Smooth muscle cell (in vitro differentiated cells): Measurements from ENCODE around the gene UNC5B. TPM values are rescaled to one million over a fixed set of nuclear protein-coding genes. Genes with fewer than 3 reads are reported as not detected.

ENCODE experiments used
- DNase-seq: peaks from one replicate; lab custom pipeline; 2025; ENCODE audit not compliant: unreplicated experiment; lab: John Stamatoyannopoulos, UW
- H2AFZ ChIP-seq: fragments of 200-600 bp; sonication (generic); 2 replicates; pipeline ENCODE4 v1.6.0; 2016; ENCODE audit warnings: antibody characterized with exemption, low read depth, mild to moderate bottlenecking
- H3F3A ChIP-seq: fragments of 200-600 bp; sonication (generic); 2 replicates; pipeline ENCODE4 v1.6.0; 2017; ENCODE audit warnings: antibody characterized with exemption, low read depth
- H3K27ac ChIP-seq: fragments of 200-600 bp; sonication (generic); 2 replicates; pipeline ENCODE4 v1.5.1; 2016; ENCODE audit warnings: low read depth, mild to moderate bottlenecking
- H3K27me3 ChIP-seq: fragments of 200-600 bp; sonication (generic); 2 replicates; pipeline ENCODE4 v1.6.1; 2016; ENCODE audit warnings: low read depth, mild to moderate bottlenecking
- H3K36me3 ChIP-seq: fragments of 200-600 bp; sonication (generic); 2 replicates; pipeline ENCODE4 v1.5.1; 2016; ENCODE audit warnings: low read depth
- H3K4me1 ChIP-seq: fragments of 200-600 bp; sonication (generic); 2 replicates; pipeline ENCODE4 v1.5.1; 2016; ENCODE audit warnings: low read depth
- H3K4me2 ChIP-seq: fragments of 200-600 bp; sonication (generic); 2 replicates; pipeline ENCODE4 v1.6.0; 2016; ENCODE audit warnings: mild to moderate bottlenecking
- H3K4me3 ChIP-seq: fragments of 200-600 bp; sonication (generic); 2 replicates; pipeline ENCODE4 v1.5.1; 2016; ENCODE audit warnings: mild to moderate bottlenecking
- H3K79me2 ChIP-seq: fragments of 200-600 bp; sonication (generic); 2 replicates; pipeline ENCODE4 v1.6.0; 2016; ENCODE audit warnings: low read depth, mild to moderate bottlenecking
- H3K9ac ChIP-seq: fragments of 200-600 bp; sonication (generic); 2 replicates; pipeline ENCODE4 v1.6.0; 2016; ENCODE audit warnings: low read depth
- H3K9me3 ChIP-seq: fragments of 200-600 bp; sonication (generic); replicated peaks from 2 replicates; pipeline ENCODE4 v1.5.1; 2016; ENCODE audit warnings: low read depth
- H4K20me1 ChIP-seq: fragments of 200-600 bp; sonication (generic); 2 replicates; pipeline ENCODE4 v1.6.0; 2016; ENCODE audit warnings: low read depth
- CTCF ChIP-seq: fragments of 200-600 bp; sonication (generic); IDR thresholded peaks from 2 replicates; pipeline ENCODE4 v1.5.1; 2017; ENCODE audit warnings: borderline replicate concordance, mild to moderate bottlenecking, antibody characterized with exemption; ENCODE audit not compliant: insufficient read depth, poor library complexity, severe bottlenecking
- whole genome bisulfite sequencing: methylation state at CpG from one replicate; pipeline ENCODE4 v1.1.7; 2016; ENCODE audit warnings: low lambda C conversion rate; 5-methylcytosine and 5-hydroxymethylcytosine counted together
- polyA plus RNA-seq: library from polyadenylated mRNA; unstranded; fragments of >200 nt; fragmentation: Nextera tagmentation; extraction: Ambion mirVana; gene quantifications from 2 replicates; pipeline ENCODE4 v1.2.1, GENCODE V29; 2016
- total RNA-seq: library from RNA; depleted of rRNA; stranded (reverse); fragments of >200 nt; gene quantifications from 2 replicates; pipeline ENCODE4 v1.2.3, GENCODE V29; 2014

UNC5B gene
- total and polyA plus RNA-seq, 2 experiments from 2014 or later: 89.6 to 142 TPM

GRCh38 chr10:71185209-71185608 is 27.2 kb upstream of the UNC5B start:
- H3K27ac ChIP-seq: no peak overlapping the region
- H3K27me3 ChIP-seq: peaks cover 22% of the 10 kb centered on the region
- no peak overlapping the region for H3K9ac ChIP-seq
- no peaks in the 10 kb centered on the region for H3K79me2 ChIP-seq
- no peaks in the 10 kb centered on the region for H3K9me3 ChIP-seq
- WGBS: 91% methylated on average over 4 of the region's 4 CpGs
- no peak overlapping the region for H2AFZ ChIP-seq
- H3F3A ChIP-seq: no peaks in the 10 kb centered on the region
- no peak overlapping the region for H3K4me2 ChIP-seq
- H4K20me1 ChIP-seq: no peaks in the 10 kb centered on the region
- H3K36me3 ChIP-seq: no peaks in the 10 kb centered on the region
- TF ChIP-seq CTCF: no peak
- no peaks in the 10 kb centered on the region for H3K4me1 ChIP-seq
- DNase-seq: no peak
- H3K4me3 ChIP-seq: no peak overlapping the region

- DNase-seq: no peak
- H4K20me1 ChIP-seq: no peaks in the 10 kb centered on the region
- WGBS: 96% methylated on average over 11 of the region's 11 CpGs
- no peak overlapping the region for H3K27ac ChIP-seq
- H3K4me1 ChIP-seq: no peaks in the 10 kb centered on the region
- H3K4me2 ChIP-seq: no peak overlapping the region
- H3K9me3 ChIP-seq: no peaks in the 10 kb centered on the region
- peaks cover 20% of the 10 kb centered on the region for H3K27me3 ChIP-seq
- H3K9ac ChIP-seq: no peak overlapping the region
- H3F3A ChIP-seq: no peaks in the 10 kb centered on the region
- H3K36me3 ChIP-seq: no peaks in the 10 kb centered on the region
- H3K4me3 ChIP-seq: no peak overlapping the region
- no peak for TF ChIP-seq CTCF
- no peaks in the 10 kb centered on the region for H3K79me2 ChIP-seq
- no peak overlapping the region for H2AFZ ChIP-seq
Observed at GRCh38 chr10:71187197-71187596, 25.2 kb upstream of the UNC5B start.

DNA sequence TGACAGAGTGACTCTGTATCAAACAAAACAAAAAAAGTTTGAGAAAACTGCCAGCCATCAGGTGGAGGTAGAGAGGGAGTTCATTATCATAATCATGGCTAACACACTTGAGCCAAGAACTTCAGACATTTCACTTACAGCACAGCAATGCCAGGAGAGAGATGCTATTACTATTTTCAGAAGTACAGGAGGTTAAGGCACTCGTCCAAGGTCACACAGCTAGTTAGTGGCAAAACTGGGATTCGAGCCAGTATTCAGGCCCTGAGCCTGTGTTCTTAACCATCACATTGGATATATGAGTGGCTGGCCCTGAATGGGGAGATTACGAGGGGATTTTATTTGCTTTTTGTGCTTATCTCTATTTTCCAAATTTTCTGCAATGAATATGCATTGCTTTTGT is 24.8 kb upstream of the UNC5B start:
- no peak for DNase-seq
- no peaks in the 10 kb centered on the region for H3K36me3 ChIP-seq
- H3K9me3 ChIP-seq: no peaks in the 10 kb centered on the region
- no peak overlapping the region for H2AFZ ChIP-seq
- no peak for TF ChIP-seq CTCF
- no peak overlapping the region for H3K4me2 ChIP-seq
- H3F3A ChIP-seq: no peaks in the 10 kb centered on the region
- H3K27ac ChIP-seq: no peak overlapping the region
- H3K4me1 ChIP-seq: no peaks in the 10 kb centered on the region
- 89% methylated on average over 3 of the region's 3 CpGs for WGBS
- peaks cover 16% of the 10 kb centered on the region for H3K27me3 ChIP-seq
- H3K9ac ChIP-seq: no peak overlapping the region
- no peak overlapping the region for H3K4me3 ChIP-seq
- no peaks in the 10 kb centered on the region for H4K20me1 ChIP-seq
- no peaks in the 10 kb centered on the region for H3K79me2 ChIP-seq

- H3F3A ChIP-seq: no peaks in the 10 kb centered on the region
- H3K79me2 ChIP-seq: no peaks in the 10 kb centered on the region
- no peak for DNase-seq
- no peaks in the 10 kb centered on the region for H3K36me3 ChIP-seq
- TF ChIP-seq CTCF: no peak
- H3K4me2 ChIP-seq: no peak overlapping the region
- H4K20me1 ChIP-seq: no peaks in the 10 kb centered on the region
- no peak overlapping the region for H2AFZ ChIP-seq
- no peak overlapping the region for H3K9ac ChIP-seq
- no peaks in the 10 kb centered on the region for H3K9me3 ChIP-seq
- no peaks in the 10 kb centered on the region for H3K4me1 ChIP-seq
- H3K4me3 ChIP-seq: no peak overlapping the region
- no peak overlapping the region for H3K27ac ChIP-seq
- H3K27me3 ChIP-seq: peaks cover 11% of the 10 kb centered on the region
- 95% methylated on average over 1 of the region's 1 CpG for WGBS
Observed at GRCh38 chr10:71188201-71188600, 24.2 kb upstream of the UNC5B start.
